ENCODE results near the gene REC114. TPM values are rescaled to one million over a fixed set of nuclear protein-coding genes. Genes with fewer than 3 reads are reported as not detected.

REC114 gene
- total and polyA plus RNA-seq, 2 of the 8 experiments (the other 6 are each of a cell fraction or from before 2014, with no cell fraction given): 0.12 TPM; not detected in 1

GRCh38 chr15:73455876-73456275 lies 12.9 kb downstream of the REC114 start (continued):
- TF ChIP-seq RBBP5 (IDR thresholded peaks at IDR 0.05; ENCODE audit: borderline replicate concordance, low read depth, low read length): no peak
- TF ChIP-seq, protein P1, sequence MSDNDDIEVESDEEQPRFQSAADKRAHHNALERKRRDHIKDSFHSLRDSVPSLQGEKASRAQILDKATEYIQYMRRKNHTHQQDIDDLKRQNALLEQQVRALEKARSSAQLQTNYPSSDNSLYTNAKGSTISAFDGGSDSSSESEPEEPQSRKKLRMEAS (IDR thresholded peaks at IDR 0.05): no peak
